GM23248 (cell line): Measurements from ENCODE around the gene DESI1. TPM values are rescaled to one million over a fixed set of nuclear protein-coding genes. Genes with fewer than 3 reads are reported as not detected.

ENCODE experiments used
- DNase-seq: peaks from one replicate; pipeline ENCODE4 v3.0.0-alpha.2; 2015
- H2AFZ ChIP-seq: fragments of 200-600 bp; sonication (generic); 2 replicates; pipeline ENCODE4 v1.6.1; 2016; ENCODE audit warnings: antibody characterized with exemption
- H3F3A ChIP-seq: fragments of 200-600 bp; sonication (generic); 2 replicates; pipeline ENCODE4 v1.6.1; 2016; ENCODE audit warnings: mild to moderate bottlenecking, antibody characterized with exemption, mixed run types; ENCODE audit not compliant: insufficient read depth
- H3K27ac ChIP-seq: fragments of 200-600 bp; sonication (generic); 2 replicates; pipeline ENCODE4 v1.5.1; 2016; ENCODE audit warnings: mild to moderate bottlenecking
- H3K27me3 ChIP-seq: fragments of 200-600 bp; sonication (generic); replicated peaks from 2 replicates; pipeline ENCODE4 v1.6.1; 2016; ENCODE audit warnings: mild to moderate bottlenecking; ENCODE audit not compliant: insufficient read depth
- H3K36me3 ChIP-seq: fragments of 200-600 bp; sonication (generic); 2 replicates; pipeline ENCODE4 v1.6.1; 2016; ENCODE audit warnings: low read depth, mild to moderate bottlenecking
- H3K4me1 ChIP-seq: fragments of 200-600 bp; sonication (generic); 2 replicates; pipeline ENCODE4 v1.6.1; 2016; ENCODE audit warnings: mild to moderate bottlenecking; ENCODE audit not compliant: insufficient read depth
- H3K4me2 ChIP-seq: fragments of 200-600 bp; sonication (generic); one replicate; pipeline ENCODE4 v1.6.1; 2016; ENCODE audit warnings: mild to moderate bottlenecking; ENCODE audit not compliant: unreplicated experiment
- H3K4me3 ChIP-seq: fragments of 200-600 bp; sonication (generic); 2 replicates; pipeline ENCODE4 v1.5.1; 2016; ENCODE audit warnings: mild to moderate bottlenecking
- H3K79me2 ChIP-seq: fragments of 200-600 bp; sonication (generic); 2 replicates; pipeline ENCODE4 v1.6.1; 2016; ENCODE audit warnings: mild to moderate bottlenecking; ENCODE audit not compliant: insufficient read depth
- H3K9ac ChIP-seq: fragments of 200-600 bp; sonication (generic); 2 replicates; pipeline ENCODE4 v1.6.1; 2016; ENCODE audit warnings: mild to moderate bottlenecking
- H3K9me2 ChIP-seq: fragments of 200-600 bp; sonication (generic); 2 replicates; pipeline ENCODE4 v1.6.1; 2016; ENCODE audit warnings: mixed run types, mild to moderate bottlenecking, moderate library complexity; ENCODE audit not compliant: insufficient read depth
- H3K9me3 ChIP-seq: fragments of 200-600 bp; sonication (generic); one replicate; pipeline ENCODE4 v1.6.1; 2017; ENCODE audit warnings: low read depth
- H4K20me1 ChIP-seq: fragments of 200-600 bp; sonication (generic); 2 replicates; pipeline ENCODE4 v1.6.0; 2016; ENCODE audit not compliant: insufficient read depth
- EZH2 ChIP-seq: fragments of 200-600 bp; sonication (generic); IDR thresholded peaks from 2 replicates; pipeline ENCODE4 v1.6.1; 2018; ENCODE audit warnings: antibody characterized with exemption, mild to moderate bottlenecking; ENCODE audit not compliant: insufficient read depth, poor library complexity, severe bottlenecking
- EZH2phosphoT487 ChIP-seq: fragments of 200-600 bp; sonication (generic); IDR thresholded peaks from 2 replicates; pipeline ENCODE4 v1.6.1; 2018; ENCODE audit warnings: antibody characterized with exemption, moderate library complexity, mild to moderate bottlenecking, low read depth; ENCODE audit not compliant: insufficient read depth
- WGBS, 2 experiments: methylation state at CpG; one replicate each; pipeline ENCODE4 v1.1.6; 2015 to 2017; ENCODE audit warnings: low lambda C conversion rate in 2 of 2, low coverage in 1 of 2; ENCODE audit errors: missing lambda C conversion rate in 2 of 2; 5-methylcytosine and 5-hydroxymethylcytosine counted together
- in situ Hi-C: fragments of 300-500 bp; cut with MboI; formaldehyde crosslinking; loops from 2 replicates; pipeline ENCODE4 v1.15.0; 2020
- polyA plus RNA-seq: library from polyadenylated mRNA; unstranded; fragments of >200 nt; fragmentation: Nextera tagmentation; extraction: Ambion mirVana; gene quantifications from 2 replicates; pipeline ENCODE4 v1.2.1, GENCODE V29; 2016
- total RNA-seq: library from RNA; depleted of rRNA; stranded (reverse); fragments of >200 nt; shearing (Covaris generic); gene quantifications from 2 replicates; pipeline ENCODE4 v1.2.3, GENCODE V29; 2014

DESI1 gene
- total and polyA plus RNA-seq, 2 experiments from 2014 or later: 42.2 to 44.3 TPM

DNA sequence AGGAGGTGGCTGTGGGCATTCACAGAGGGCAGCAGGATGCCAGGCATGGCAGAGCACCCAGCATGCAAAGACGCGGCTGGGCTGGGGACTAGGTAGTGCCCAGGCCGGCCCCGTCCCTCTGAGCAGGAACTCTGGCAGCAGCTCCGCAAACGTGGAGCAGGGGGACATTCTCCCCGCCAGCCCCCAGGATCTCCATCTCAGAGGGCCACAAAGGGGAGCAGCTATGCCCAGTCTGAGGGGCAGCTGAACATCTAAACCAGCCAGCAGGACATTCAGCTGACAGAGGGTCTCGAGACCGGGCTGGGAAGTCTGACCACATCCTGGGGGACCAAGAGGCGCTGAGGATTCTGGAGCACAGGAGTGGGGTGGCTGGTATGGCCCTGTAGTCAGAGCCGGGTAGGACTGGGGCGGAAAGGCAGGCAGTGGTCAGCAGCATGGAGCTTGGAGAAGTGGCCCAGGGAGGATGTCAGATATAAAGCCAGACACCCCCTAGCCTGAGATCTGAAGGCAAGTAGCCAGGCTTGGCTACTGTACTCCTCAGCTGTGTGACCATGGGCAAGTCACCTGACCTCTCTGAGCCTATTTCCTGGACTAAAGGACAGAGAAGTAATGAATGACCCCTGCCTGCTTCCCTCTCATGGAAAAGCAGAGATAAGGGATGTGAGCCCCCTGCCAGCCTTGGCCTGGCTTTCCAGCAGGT, 41.4 kb downstream of the DESI1 start:
- Histone ChIP-seq H3K9me3 (no peaks in the 10 kb centered on the region), H3K79me2 (peaks cover 1% of the 10 kb centered on the region), H4K20me1 (no peaks in the 10 kb centered on the region), H3K4me3 (no peak overlapping the region), H3F3A (no peaks in the 10 kb centered on the region), H3K9me2 (no peaks in the 10 kb centered on the region), H3K4me2 (no peak overlapping the region), H3K27ac (no peak overlapping the region), H3K27me3 (no peaks in the 10 kb centered on the region), H2AFZ (no peak overlapping the region), H3K36me3 (peaks cover 5% of the 10 kb centered on the region; the same call in 1 of the 2 replicates), H3K9ac (no peak overlapping the region), H3K4me1 (no peaks in the 10 kb centered on the region)
- TF ChIP-seq EZH2phosphoT487 (no peak), EZH2 (no peak)
- in situ Hi-C loops: no loop called here
- DNase-seq: no peak
- WGBS, 2 experiments: 93 to 96% methylated on average over 12 of the region's 12 CpGs

DNA sequence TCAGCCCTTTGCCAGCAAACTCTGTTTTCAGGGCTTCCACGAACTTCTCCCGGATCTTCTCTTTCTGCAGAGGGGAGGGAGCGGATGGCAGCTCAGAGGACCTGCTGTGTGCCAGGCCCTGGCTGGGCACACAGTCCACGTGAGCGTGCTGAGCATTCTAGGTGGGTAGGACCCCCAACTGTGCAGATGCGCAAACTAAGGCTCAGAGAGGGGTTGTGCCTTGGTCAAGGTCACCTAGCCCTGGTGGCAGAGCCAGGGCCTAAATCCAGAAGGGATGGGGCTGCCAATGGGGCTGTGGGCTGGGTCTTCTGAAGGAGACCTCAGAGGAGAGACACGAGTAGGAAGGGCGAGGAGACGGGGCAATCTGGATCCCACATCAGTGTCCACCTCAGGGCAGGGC, 42.0 kb downstream of the DESI1 start:
- no peak overlapping the region for H3K4me3 ChIP-seq
- DNase-seq: no peak
- H3K9me3 ChIP-seq: no peaks in the 10 kb centered on the region
- H3K27me3 ChIP-seq: no peaks in the 10 kb centered on the region
- H3K36me3 ChIP-seq: peaks cover 4% of the 10 kb centered on the region; the same call in 1 of the 2 replicates
- in situ Hi-C loops: no loop called here
- WGBS, 2 experiments: 97 to 98% methylated on average over 9 of the region's 9 CpGs
- H2AFZ ChIP-seq: no peak overlapping the region
- no peaks in the 10 kb centered on the region for H3F3A ChIP-seq
- H3K9ac ChIP-seq: no peak overlapping the region
- H4K20me1 ChIP-seq: no peaks in the 10 kb centered on the region
- no peaks in the 10 kb centered on the region for H3K9me2 ChIP-seq
- TF ChIP-seq EZH2 (no peak), EZH2phosphoT487 (no peak)
- H3K4me1 ChIP-seq: no peaks in the 10 kb centered on the region
- no peak overlapping the region for H3K4me2 ChIP-seq
- no peaks in the 10 kb centered on the region; the same call in 1 of the 2 replicates for H3K79me2 ChIP-seq
- no peak overlapping the region for H3K27ac ChIP-seq

- Histone ChIP-seq H3K9ac (no peak overlapping the region), H3K27ac (no peak overlapping the region), H3K4me3 (no peak overlapping the region), H3K27me3 (no peaks in the 10 kb centered on the region), H3F3A (no peaks in the 10 kb centered on the region), H4K20me1 (no peaks in the 10 kb centered on the region), H3K9me2 (no peaks in the 10 kb centered on the region), H3K79me2 (no peaks in the 10 kb centered on the region), H2AFZ (no peak overlapping the region), H3K36me3 (no peaks in the 10 kb centered on the region; the same call in 1 of the 2 replicates), H3K4me1 (no peaks in the 10 kb centered on the region), H3K4me2 (no peak overlapping the region), H3K9me3 (no peaks in the 10 kb centered on the region)
- no peak for DNase-seq
- 84 to 89% methylated on average over 8 of the region's 8 CpGs for WGBS, 2 experiments
- in situ Hi-C loops: no loop called here
- no peak for TF ChIP-seq EZH2phosphoT487
- TF ChIP-seq EZH2: no peak
Observed at GRCh38 chr22:41578114-41578513, 42.7 kb downstream of the DESI1 start.

- H3K9ac ChIP-seq: no peak overlapping the region
- TF ChIP-seq EZH2 (no peak), EZH2phosphoT487 (no peak)
- H3K4me2 ChIP-seq: no peak overlapping the region
- no peaks in the 10 kb centered on the region for H4K20me1 ChIP-seq
- no peaks in the 10 kb centered on the region for H3K9me3 ChIP-seq
- no peaks in the 10 kb centered on the region for H3K27me3 ChIP-seq
- in situ Hi-C loops: no loop called here
- no peaks in the 10 kb centered on the region for H3K79me2 ChIP-seq
- peak; percentile 62 for DNase-seq
- no peaks in the 10 kb centered on the region; the same call in 1 of the 2 replicates for H3K36me3 ChIP-seq
- H3K27ac ChIP-seq: no peak overlapping the region
- H3K4me3 ChIP-seq: no peak overlapping the region
- no peaks in the 10 kb centered on the region for H3F3A ChIP-seq
- no peaks in the 10 kb centered on the region for H3K4me1 ChIP-seq
- WGBS, 2 experiments: 71 to 73% methylated on average over 9 of the region's 9 CpGs
- H2AFZ ChIP-seq: no peak overlapping the region
- H3K9me2 ChIP-seq: no peaks in the 10 kb centered on the region
Observed at GRCh38 chr22:41576877-41577276, 44.0 kb downstream of the DESI1 start.
